Right renal pelvis (tissue), 4 donors: ENCODE data around the gene CMIP. TPM values are rescaled to one million over a fixed set of nuclear protein-coding genes. Genes with fewer than 3 reads are reported as not detected.

ENCODE experiments used
- DNase-seq, 4 donors: peaks; one replicate each; pipeline ENCODE4 v3.0.0-alpha.2; 2013; ENCODE audit warnings: low read depth in 4 of 4, low spot score in 3 of 4, missing footprints in 1 of 4
- polyA plus RNA-seq, 4 donors: library from polyadenylated mRNA; unstranded; fragments of 120-200 nt; gene quantifications; one replicate each; pipeline ENCODE4 v1.2.1, GENCODE V29; 2013; ENCODE audit not compliant: insufficient read length in 4 of 4

The CMIP gene
- polyA plus RNA-seq, 4 donors: 40.6 to 46.2 (median 44.5) TPM

DNA sequence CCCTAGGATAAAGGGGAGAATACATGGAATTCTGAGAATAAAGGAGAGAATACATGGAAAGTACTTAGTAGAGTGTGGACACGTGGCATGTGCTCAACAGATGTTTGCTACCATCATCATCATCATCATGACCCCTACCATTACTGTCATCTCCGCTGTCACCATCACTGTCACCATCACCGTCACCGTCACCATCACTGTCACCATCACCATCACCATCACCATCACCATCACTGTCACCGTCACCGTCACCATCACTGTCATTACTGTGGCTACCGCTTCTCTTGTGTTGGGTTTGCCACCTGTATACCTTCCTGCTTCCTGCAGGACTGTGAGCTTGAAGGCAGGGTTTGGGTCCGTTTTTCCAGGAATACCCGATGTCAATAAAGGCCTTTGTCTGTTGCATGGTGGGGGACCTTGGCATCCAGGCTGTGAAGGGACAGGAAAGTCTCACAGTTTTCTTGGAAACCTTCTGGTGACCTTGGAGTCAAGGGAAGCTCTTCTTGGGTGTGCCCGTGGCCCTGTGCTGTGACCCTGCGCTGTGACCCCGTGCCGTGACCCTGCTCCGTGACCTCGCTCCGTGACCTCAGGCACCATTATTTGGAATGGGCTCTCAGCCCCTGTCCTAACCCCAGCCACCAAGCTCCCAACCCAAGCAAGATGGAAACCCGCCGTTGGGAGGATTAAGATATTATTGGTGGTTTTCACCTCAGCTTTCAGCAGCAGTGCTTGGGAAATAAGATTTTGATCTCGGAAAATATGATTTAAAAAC lies 14.4 kb downstream of the CMIP start:
- DNase-seq: no peak

- no peak for DNase-seq
These were observed 15.5 kb downstream of the CMIP start for GRCh38 chr16:81460075-81460474.

- no peak for DNase-seq
These were observed 16.6 kb downstream of the CMIP start for GRCh38 chr16:81461243-81461642.

DNA sequence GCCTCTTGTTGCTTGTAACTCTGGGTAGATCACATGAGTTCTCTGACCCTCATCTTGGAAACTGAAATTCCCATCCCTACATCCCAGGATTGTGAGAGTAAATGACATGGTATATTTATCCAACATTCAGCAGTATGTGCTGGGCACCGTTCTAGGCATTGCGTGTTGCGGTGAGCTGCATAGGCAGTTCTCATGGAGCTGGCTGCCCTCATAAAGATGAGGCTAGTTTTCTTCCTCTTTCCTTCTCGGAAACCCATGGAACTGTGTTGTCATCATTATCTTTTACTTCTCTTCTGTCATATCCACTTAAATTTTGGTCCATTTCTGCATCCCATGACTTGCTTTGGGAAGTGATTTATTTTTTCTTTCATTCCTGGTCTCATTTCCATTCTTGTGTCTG lies 17.2 kb downstream of the CMIP start:
- DNase-seq: no peak

DNA sequence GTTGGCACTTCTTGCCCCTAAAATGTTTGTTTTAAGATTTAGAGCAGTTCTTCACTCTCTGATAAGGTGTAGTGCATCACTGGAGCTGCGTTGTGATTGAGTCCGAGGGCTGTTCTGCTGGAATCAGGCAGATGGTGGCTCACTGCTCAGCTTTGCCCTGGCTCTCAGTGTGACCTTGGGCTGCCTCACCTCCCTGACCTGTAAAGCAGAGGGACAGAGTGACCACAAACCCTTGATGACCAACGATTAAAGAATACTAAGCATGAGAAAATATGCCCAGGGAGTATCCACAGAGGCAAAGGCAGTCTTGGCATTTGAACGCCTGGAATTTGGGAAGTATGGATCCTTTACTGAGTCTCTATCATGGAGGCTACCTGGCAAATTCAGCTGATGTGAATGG lies 18.1 kb downstream of the CMIP start:
- no peak for DNase-seq

DNA sequence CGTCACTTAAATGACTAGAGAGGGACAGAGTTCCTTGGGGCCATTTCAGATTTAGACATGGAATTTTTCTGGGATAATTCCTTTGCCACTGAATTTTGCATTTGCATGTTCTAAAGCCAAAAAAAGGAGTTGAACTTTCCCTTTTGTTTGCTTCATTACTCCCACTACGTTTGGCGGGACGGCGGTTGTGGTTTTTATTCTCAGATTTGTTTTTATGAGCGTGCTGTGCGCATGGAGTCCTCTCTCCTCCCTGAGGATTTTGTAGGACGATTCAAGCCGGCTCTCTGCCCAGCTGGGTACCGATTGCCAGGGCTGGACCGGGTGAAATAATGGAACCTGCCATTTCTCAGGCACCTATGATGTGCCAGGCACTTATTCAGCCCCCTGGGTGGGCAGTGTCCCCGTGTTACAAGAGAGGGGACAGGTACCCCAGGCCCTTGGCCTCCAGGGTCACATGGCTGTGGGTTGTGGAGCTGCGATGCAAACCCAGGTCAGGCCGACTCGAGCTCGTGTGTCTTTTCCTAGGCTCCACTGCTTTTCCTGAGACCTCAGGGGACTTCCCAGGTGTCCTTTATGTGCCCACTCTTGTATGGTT lies 18.8 kb downstream of the CMIP start:
- no peak for DNase-seq

GRCh38 chr16:81464279-81464678 lies 19.7 kb downstream of the CMIP start:
- no peak for DNase-seq

GRCh38 chr16:81465375-81465943 lies 20.9 kb downstream of the CMIP start:
- no peak for DNase-seq

- no peak for DNase-seq
These were observed 21.9 kb downstream of the CMIP start for GRCh38 chr16:81466356-81466980.

GRCh38 chr16:81467072-81467471 lies 22.5 kb downstream of the CMIP start:
- no peak for DNase-seq

DNA sequence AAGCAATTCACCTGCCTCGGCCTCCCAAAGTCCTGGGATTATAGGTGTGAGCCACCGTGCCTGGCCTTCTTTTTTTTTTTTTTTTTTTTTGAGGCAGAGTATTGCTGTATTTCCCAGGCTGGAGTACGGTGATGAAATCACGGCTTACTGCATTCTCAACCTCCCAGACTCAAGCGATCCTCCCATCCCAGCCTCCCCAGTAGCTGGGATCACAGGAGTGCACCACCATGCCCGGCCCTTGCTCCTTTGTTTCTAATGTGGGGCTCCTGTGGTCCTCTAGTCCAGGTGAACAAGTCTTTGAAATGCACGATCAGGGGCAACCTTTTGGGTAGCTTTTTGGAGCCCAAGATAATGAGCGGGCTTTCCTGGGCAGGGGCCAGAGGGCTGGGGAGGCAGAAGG lies 23.2 kb downstream of the CMIP start:
- DNase-seq: no peak

DNA sequence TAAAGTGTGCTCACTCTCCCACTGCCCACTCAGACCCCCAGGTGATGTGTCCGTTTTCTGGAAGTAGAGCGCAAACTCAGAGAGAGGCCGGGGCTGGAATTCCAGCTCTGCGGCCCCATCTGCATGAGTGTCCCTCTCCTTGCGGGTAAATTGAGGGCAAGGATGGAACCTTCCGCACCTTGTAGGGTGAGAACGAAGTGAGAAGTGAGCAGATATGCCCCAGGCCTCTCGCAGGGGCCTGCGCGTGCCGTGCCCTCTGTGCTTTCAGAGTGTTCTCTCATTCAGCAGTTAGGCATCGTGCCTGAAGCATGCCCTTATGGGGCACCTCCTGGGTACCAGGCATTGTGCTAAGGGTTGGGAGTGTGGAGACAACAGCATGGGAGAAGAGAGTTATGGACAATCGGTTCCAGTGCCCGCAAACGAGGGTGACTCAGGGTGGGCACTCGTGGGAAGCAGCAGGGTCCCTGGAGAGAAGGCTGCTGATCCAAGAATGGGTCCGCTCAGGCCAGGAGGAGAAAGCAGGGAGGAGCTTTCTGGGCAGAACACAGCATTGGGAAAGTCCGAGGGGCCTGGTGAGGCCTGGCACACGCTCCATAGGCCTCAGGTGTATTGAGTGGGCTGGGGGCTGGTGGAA lies 23.8 kb downstream of the CMIP start:
- DNase-seq: no peak

DNA sequence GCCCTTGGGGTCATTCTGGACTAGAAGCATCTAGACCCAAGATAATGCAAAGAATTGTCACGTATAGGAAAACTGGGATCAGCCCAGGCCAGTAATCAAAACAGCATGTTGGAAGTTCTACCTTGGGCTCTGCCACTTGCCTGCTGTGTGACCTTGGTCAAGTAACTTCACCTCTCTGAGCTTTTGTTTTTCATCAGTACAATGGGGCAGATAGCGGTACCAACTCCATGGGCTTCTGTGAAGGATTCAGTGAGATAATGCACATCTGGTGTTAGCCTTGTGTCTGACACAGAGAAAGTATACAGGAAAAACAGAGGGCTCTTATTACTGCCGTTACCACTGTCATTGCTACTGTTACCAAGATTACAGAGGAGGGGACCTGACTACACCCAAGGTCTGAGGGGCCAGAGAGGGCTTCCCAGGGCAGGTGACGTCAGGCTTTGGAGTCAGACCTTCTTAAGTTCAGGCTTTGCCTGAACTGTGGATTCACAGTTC lies 24.6 kb downstream of the CMIP start:
- no peak for DNase-seq

- DNase-seq: no peak
These were observed 25.3 kb downstream of the CMIP start for GRCh38 chr16:81469710-81470535.

DNA sequence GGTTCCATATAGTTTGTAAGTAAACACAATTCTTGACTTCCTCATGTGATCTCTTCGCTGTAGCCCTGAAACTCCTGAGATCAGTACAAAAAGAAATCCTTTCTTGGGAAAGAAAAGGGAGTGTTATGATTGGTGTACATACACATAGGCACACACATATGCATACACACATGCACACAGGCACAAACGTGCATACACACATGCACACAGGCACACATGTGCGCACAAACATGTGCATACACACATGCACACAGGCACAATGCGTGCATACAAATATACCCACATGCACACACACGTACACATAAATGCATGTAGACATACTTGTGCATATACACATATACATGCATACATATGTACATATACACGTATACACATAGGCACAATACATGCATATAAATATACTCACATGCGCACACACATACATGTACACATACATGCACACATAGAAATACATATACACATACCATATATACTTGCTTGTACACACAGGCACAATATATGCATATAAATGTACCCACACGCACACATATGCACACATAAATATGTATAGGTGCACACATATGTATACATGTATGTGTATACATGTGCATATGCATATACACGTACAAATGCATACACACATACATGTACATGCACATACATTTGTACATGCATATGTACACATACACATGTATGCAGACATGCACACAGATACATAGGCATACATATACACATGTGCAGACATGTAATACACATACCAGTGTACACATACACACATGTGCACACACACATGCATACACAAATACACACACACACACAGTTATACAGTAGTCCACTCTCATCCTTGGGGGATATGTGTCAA lies 26.4 kb downstream of the CMIP start:
- DNase-seq: no peak

- no peak for DNase-seq
These were observed 27.3 kb downstream of the CMIP start for GRCh38 chr16:81471882-81472281.

DNA sequence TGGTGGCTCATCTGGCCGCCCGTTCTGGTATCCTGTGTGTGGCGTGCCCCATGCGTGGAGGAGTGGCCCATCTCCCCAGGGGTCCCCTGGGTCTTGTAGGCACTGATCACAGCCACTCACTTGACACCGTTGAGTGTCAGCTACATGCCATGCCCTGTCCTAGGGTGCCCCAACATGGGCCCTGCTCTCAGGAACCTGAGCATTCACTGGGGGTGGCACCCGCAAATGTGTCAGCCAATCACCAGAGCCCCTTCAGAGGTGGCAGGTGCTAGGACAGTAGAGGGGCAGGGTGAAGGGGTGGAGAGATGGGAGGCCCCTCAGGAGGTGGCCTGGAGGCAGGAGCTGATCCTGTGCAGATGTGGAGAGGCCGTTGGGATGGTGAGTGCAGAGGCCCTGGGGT lies 27.8 kb downstream of the CMIP start:
- DNase-seq: no peak

- DNase-seq: no peak
These were observed 28.5 kb downstream of the CMIP start for GRCh38 chr16:81473066-81473488.

- DNase-seq: no peak
These were observed 28.9 kb downstream of the CMIP start for GRCh38 chr16:81473558-81473957.
